NCI-H1694 (cell line): ENCODE results near the gene OR56A3.
"Not testable (repeated sequence)": the region's sequence is repeated elsewhere in the genome, so short reads cannot be mapped to it uniquely, and the experiment has no call there.

Experiments used
- DNase-seq: peaks from one replicate; lab custom pipeline; 2025; lab: John Stamatoyannopoulos, UW

Gene OR56A3, protein sequence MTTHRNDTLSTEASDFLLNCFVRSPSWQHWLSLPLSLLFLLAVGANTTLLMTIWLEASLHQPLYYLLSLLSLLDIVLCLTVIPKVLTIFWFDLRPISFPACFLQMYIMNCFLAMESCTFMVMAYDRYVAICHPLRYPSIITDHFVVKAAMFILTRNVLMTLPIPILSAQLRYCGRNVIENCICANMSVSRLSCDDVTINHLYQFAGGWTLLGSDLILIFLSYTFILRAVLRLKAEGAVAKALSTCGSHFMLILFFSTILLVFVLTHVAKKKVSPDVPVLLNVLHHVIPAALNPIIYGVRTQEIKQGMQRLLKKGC

DNA sequence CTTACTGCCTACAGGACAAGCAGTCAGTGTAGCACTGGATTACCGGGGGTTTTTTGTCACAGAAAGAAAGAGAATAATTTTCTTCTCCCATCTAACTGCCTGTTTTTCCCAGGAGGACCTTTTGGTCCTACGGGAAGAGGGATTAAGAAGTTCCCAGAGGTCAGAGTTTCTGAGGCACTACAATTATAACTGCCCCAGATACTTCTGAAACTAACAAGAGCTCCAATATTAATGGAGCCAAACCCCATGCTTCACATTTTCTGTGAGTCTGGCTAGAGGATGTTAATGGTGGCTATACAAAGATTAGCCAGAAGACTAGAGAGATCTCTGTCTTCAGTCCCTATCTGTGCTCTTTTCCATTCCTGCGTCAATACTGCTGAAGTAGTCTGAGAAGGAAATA lies at the start of gene OR56A3:
TSS of gene OR56A3 (plus strand) at position 301 of the 400 bp plus-strand sequence. CDS start 5,096 bp downstream, outside the sequence.
- DNase-seq = no peak

DNA sequence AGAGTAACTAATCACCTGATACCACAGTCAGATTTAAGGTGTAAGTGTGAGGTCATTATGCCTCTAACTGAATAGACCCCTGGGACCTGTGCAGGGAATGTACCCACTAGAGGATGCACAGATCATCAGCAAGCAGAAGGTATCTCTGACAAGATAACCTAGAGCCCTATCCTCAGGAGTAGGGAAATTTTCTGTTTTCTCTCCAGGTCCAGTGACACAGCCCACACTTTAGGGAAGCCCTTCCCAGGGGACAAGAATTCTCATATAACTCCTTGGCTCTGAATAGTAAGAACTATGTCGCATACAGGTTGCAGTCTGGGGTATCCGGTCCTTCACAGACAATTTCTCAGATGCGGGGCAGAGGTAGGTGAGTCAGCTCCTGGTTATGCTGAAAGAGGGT lies 49.1 kb upstream of the OR56A3 start, which contains the start of gene OR52E5:
TSS of gene OR52E5 (plus strand) at position 301 of the 400 bp plus-strand sequence. CDS start 7,569 bp downstream, outside the sequence.
- no peak for DNase-seq

DNA sequence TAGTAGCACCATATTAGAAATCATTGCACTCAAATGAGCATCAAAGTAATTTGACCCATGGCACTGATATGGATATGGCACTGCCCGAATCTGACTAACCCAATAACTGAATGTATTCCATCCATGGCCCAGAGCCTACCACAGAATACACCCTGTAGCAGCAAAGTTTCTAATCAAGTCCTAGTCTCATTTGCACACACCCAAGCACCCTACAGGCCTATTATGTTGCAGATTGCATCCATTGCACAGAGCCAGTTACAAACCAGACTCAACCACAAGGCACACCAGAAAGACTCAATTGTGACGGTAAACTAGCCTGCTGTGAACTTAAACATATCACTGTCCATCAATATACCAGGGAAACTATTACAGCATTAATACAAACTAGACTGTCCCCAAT lies 42.5 kb upstream of the OR56A3 start:
- DNase-seq = no peak

DNA sequence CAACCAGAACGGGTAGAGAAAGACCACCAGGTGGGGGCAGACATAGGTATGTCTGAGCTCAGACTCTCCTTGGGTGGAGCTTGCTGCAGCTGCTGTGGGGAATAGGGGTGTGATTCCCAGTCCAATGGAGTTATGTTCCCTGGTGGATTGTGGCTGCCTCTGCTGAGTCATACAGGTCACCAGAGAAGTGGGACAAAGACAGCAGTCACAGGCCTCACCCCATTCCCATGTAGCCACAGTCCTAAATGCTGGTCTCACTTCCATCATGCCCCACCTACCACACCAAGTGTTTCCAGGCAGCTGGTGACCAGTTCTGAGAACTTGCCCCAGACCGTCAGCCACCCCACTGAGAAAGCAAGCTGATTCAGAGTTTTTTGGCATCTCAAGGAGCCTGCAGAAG lies 31.5 kb upstream of the OR56A3 start:
- no peak for DNase-seq

DNA sequence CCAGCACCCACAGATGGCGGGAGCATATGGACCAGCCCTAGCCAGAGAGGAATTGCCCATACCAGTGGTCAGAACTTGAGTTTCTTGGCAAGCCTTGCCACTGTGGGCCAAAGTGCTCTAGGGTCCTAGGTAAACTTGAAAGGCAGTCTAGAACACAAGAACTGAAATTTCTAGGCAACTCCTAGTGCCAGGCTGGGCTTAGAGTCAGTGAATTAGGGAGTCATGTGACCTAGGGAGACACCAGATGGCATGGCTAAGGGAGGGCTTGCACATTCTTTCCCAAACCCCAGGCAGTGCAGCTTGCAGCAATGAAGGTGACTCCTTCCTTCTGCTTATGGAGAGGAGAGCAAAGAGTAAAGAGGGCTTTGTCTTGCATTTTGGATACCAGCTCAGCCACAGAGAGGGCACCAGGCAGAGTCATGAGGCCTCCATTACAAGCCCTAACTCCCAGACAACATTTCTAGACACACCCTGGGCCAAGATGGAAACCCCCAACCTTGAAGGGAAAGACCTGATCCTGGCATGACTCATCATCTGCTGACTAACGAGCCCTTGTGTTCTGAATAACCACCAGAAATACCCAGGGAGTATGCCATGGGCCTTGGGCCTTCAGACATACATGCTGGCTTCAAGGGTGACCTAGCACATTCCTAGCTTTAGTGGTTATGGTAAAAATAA lies 19.2 kb upstream of the OR56A3 start:
- no peak for DNase-seq

DNA sequence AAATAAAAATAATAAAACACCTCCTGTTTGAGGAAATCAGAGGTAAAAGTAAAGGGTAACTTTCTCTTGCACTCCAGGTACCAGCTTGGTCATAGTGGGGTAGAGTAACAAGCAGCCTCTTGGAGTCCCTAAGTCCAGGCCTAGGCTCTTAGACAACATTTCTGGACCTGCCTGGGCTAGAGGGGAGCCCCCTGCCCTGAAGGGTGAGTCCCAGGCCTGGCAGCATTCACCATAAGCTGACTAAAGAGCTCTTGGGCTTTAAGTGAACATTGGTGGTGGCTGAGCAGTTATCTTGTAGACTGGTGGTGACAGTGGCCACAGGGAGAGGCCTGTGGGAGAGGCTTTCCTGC lies 18.6 kb upstream of the OR56A3 start:
- DNase-seq = no peak

DNA sequence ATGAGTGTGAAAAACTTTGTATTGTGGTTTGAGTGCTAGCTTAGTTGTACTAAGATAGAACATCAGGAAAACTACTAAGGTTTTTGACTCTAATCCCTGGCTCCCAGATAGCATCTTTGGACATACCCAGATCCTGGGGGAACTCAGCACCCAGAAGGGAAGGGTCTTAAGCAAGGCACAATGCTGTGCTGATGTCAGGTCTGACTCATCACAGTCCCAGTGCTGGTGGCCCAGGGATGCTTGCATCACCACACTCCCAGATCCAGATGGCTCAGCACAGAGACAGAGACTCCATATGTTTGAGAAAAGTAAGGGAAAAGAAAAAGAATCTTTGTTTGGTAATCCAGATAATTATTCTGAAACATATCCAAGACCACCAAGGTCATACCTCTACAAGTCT lies 18.3 kb upstream of the OR56A3 start:
- no peak for DNase-seq

DNA sequence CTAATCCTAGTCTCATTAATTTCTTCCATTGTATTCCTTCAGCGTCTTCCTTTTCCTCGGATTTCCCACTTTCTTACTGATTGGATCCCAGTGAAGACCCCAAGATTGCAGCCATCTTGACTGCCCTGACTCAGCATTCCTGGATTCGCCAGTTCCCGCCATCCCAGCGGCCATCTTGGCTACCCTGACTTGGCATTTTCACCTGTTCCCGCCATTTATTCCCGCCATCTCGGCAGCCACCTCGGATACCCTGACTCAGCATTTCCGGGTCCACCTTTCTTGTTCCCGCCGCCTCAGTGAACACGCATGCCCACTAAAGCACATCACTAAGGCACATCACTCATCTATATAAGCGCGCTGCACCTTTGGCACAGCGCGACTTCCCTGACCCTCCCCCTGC lies 13.8 kb upstream of the OR56A3 start:
- DNase-seq = no peak

DNA sequence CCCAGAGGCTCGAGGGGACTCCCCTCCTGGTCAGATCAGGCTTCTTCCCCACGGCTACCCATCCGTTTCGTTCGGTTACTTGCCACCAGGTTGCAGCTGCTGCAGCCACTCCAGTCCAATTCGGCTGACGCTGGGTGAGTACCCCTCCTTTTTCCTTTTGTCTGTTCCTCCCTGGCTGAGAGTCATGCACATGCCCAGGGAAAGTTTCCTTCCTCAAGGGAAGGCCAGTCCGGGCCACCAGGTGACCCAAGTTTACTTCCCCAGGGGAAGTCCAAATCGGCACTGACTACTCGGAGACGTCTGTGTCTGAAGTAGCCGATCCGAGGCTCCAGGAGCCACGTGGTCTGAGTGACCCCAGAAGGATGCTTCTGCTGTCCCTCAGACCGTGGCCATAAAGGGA lies 13.2 kb upstream of the OR56A3 start:
- DNase-seq = no peak

DNA sequence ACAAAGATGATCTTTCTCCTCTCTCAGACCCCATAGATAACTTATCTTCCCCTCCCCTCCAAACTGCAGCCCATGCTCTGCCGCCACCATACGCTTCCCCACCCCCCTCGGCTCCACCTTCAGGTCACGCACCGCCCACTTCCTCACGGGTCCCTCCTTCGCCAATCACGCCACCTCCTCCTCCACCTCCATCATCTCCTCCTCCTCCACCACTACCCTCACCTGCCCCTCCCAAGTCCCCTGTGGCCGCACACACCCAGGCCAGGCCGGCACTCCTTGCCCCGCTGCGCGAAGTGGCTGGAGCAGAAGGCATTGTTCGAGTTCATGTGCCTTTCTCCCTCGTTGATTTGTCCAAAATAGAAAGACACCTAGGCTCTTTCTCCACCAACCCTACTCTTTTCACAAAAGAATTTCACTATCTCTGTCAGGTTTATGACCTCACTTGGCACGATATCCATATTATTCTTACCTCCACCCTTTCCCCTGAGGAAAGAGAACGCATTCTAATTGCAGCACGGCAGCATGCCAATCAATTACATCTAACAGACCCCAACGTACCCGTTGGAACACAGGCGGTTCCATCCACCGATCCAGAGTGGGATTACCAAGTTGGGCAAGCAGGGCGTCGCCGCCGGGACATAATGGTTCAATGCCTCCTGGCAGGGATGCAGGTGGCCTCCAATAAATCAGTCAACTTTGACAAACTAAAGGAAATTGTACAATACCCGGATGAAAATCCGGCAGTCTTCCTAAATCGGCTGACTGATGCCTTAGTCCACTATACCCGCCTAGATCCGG lies 12.3 kb upstream of the OR56A3 start:
- DNase-seq = no peak

DNA sequence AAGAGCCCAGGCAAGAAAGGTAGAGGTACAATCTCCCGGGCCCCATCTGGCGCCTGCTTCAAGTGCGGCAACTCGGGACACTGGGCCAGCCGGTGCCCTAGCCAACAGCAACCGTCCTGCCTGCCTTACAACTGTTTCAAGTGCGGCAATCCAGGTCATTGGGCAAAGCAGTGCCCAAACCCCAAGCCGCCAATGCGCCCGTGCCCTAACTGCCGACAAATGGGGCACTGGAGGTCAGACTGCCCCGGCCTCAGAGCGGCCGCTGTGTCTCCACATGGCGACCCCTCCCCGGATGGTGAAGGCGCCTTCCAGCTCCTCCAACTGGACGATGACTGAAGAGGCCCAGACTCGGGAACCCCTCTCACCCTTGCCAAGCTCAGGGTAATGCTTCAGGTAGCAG lies 11.4 kb upstream of the OR56A3 start:
- DNase-seq = no peak

DNA sequence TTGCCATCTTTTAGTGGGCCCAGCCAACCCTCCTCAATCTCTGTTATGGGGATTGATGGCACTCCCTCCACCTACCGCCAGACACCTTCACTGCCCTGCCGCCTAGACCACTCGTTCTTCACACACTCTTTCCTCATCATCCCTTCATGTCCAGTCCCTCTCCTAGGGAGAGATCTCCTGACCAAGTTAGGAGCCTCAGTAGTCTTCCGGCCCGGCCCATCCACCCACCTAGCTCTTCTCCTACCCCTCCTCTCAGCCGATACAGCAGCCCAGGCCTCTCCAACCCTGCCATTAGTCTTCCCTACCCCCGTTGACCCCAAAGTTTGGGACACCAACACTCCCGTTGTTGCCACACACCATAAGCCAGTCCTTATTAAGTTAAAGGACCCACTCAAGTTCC lies 11.0 kb upstream of the OR56A3 start:
- DNase-seq = no peak

DNA sequence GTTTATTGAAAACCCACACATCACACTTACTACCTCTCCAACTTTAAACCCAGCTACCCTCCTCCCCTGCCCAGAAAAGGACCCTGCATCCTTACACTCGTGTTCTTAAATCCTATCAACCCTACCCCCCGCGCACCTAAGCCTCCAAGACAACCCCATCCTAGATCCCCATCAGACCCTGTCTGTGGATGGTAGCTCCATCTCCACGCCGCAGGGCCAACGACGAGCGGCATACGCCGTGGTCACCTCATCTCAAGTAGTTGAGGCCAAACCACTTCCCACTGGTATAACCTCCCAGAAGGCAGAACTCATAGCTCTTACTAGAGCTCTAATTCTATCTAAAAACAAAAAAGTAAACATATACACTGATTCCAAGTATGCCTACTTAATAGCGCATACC lies 9.4 kb upstream of the OR56A3 start:
- DNase-seq = no peak

DNA sequence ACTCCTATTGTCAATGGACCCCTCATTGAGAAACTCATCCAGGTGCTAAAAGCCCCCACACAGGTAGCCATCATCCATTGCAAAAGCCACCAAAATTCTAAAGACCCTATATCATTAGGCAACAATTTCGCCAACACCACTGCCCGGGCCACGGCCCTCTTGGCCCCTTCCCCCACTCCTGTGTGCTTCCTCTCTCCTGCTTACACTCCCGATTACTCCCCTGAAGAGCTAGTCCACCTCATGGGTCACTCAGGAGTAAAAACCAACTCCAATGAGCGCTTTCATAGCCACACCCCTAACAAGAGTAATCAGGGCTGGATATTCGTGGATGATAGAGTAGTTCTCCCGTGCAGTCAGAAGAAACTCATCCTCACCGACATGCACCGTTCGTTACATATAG lies 8.9 kb upstream of the OR56A3 start:
- no peak for DNase-seq

DNA sequence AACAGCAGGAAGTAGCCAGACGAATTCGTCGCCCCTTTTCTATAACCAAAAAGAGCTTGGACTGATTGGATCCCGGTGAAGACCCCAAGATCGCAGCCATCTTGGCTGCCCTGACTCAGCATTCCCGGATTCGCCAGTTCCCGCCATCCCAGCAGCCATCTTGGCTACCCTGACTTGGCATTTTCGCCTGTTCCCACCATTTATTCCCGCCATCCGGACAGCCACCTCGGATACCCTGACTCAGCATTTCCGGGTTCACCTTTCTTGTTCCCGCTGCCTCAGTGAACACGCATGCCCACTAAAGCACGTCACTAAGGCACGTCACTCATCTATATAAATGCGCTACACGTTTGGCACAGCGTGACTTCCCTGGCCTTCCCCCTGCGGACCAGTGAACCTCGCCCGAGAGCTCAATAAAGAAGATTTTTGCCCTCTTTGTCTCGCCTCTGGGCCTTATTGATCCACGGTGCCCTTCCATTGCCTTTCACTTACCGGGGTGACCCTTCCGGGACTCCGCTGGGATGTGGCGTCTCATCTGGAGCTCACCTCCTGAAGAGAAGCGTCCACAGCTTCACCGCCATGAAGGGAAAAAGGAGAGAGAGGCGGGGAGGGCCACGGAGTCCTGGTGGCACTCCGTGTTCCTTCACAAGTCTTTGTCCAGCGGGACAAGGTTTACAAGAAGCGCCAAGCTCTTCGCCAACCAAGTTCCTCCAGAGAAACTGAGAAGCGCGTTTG lies 4.0 kb upstream of the OR56A3 start:
- DNase-seq = no peak

DNA sequence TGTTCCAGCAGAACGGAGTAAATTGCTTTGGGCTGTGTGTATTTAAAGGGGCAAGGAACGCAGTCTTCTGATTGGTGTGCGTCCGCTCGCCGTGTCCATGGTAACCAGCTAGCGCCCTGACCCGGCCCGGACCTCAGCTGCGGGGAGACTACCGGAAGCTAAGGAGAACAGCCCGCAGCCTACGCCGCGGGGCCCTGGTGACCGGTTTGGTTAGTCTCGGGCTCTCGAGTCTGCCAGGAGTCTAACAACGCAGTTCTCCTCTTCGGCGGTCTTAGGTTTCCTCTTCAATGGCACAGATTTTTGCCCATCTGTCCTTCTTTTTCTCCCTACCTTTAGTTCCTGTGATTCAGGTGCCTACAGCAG lies 3.5 kb upstream of the OR56A3 start:
- no peak for DNase-seq

DNA sequence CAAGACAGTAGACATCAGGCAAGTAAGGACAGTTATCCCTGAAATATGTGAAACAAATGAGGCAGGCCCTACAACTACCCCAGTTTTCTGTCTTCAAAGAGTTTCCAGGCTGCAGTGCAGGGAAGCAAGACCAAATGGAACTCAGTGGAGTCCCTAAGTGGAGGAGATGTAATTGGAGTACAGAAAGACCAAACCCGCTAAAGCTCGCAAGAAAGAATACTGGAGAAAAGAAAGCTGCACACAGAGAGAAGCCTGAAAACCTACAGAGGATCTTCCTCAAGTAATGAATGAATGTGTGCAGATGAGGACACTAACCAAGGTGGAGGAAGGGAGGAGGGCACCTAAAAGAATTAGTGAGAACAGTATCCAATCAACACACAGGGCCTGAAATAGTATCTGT lies 1.3 kb upstream of the OR56A3 start:
- no peak for DNase-seq

DNA sequence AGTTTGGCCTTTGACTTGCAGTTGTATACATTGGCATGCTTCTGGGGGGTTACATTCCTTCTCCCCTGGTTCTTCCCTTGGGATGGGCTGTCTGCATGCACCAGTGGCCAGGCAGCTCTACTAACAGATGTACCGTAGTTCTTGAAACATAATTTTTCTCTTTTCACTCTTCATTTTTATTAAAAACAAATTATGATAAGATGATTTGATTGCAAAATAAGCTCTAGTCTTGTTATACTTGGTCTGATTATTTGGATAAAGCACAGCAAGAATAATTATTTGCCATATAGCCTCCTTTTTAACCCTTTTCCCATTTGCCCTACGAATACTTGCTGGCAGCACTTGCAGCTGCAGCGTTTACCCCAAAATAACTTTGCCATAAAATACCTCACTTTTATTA lies 13.5 kb downstream of the OR56A3 start:
- DNase-seq = no peak

DNA sequence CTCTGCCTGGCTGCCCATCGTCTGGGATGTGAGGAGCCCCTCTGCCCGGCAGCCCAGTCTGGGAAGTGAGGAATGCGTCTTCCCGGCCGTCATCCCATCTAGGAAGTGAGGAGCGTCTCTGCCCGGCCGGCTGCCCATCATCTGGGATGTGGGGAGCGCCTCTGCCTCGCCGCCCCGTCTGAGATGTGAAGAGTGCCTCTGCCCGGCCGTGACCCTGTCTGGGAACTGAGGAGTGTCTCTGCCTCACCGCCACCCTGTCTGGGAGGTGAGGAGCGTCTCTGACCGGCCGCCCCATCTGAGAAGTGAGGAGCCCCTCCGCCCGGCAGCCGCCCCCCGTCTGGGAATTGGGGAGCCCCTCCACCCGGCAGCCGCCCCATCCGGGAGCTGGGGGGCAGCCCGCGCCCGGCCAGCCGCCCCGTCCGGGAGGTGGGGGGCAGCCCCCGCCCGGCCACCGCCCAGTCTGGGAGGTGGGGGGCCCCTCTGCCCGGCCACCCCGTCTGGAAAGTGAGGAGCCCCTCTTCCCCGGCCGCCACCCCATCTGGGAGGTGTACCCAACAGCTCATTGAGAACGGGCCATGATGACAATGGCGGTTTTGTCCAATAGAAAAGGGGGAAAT lies 18.8 kb downstream of the OR56A3 start:
- not testable (repeated sequence) for DNase-seq

DNA sequence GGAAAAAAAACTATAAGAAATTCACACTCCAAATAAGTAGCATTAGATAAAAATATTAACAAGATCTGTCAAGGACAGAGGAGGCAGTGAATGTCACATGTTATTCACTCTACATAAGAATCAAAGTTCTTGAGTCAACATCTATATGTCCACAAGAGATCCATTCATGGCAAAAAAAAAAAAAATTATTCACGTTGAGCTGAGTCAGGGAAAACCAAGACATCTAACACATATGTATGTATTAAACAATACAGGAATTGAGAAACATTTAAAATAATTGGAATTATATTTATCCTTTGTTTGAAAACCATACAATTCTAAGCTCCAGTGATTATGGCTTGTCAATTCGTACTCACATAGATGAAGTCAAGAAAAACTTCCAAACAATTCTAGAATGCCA lies 24.9 kb downstream of the OR56A3 start:
- DNase-seq = no peak

DNA sequence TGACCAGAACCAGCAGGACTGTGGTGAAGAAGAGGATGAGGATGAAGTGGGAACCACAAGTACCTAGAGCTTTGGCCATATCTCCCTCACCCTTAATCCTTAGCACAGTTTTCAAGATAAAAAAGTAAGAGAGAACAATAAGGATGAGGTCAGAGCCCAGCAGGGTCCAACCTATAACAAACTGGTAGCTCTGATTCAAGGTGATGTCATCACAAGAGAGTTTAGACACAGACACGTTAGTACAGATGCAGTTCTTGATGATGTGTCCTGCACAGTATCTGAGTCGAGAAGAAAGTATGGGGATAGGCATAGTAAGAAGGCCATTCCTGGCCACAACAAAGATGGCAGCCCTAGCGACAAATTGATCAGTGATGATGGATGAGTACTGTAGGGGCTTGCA lies 25.7 kb downstream of the OR56A3 start:
- no peak for DNase-seq

DNA sequence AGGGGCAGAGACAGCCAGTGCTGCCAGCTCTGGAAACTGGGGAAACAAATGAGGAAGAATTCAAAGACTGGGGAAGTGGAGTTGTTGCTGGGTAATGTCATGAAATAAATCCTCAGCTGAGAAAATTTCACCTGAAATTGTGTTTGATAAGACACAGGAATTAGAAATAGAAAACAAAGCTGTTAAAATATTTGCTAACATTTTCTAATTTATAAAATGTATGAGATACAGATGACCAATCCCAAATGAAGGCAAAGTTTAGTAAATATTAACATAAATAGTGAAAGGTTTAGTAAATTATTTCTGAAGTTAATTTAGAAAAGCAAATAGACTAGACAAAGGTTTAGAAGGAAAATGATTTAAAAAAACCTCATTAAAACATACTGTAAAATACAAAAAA lies 26.3 kb downstream of the OR56A3 start, which contains the start of gene OR56A5:
TSS of gene OR56A5 (minus strand) at position 101 of the 400 bp plus-strand sequence. CDS start at position 101, 0 bp downstream.
- DNase-seq = no peak
